HepG2 (cell line): Measurements from ENCODE around the gene PPOX. TPM values are rescaled to one million over a fixed set of nuclear protein-coding genes. Genes with fewer than 3 reads are reported as not detected.

Experiments
- ARID4A ChIP-seq: sonication (generic); formaldehyde crosslinking; IDR thresholded peaks from 2 replicates; pipeline ENCODE4 v1.5.0; 2020; ENCODE audit warnings: mild to moderate bottlenecking, missing genetic modification reagents, borderline replicate concordance
- ARID5B ChIP-seq: IDR thresholded peaks from 2 replicates; pipeline ENCODE4 v1.4.0; 2020; ENCODE audit warnings: mild to moderate bottlenecking, missing genetic modification reagents
- CREM ChIP-seq, 2 experiments: sonication (generic) in 1 of 2; formaldehyde crosslinking in 1 of 2; IDR thresholded peaks; 2 replicates each; pipeline versions ENCODE4 v1.4.0 to v1.6.1; 2016 to 2020; ENCODE audit warnings: antibody characterized with exemption in 1 of 2, mild to moderate bottlenecking in 1 of 2, missing genetic modification reagents in 1 of 2
- ERF ChIP-seq: IDR thresholded peaks from 2 replicates; pipeline ENCODE4 v1.6.1; 2018; ENCODE audit warnings: missing biosample characterization, missing genetic modification reagents
- FOXA1 ChIP-seq, 2 experiments: fragments of 450-650 bp in 1 of 2; sonication (generic) in 1 of 2; formaldehyde crosslinking in 1 of 2; IDR thresholded peaks; 2 replicates each; pipeline versions ENCODE4 v1.4.0 to v1.6.1; 2016 to 2020; ENCODE audit warnings: missing genetic modification reagents in 1 of 2
- GABPB1 ChIP-seq: IDR thresholded peaks from 2 replicates; pipeline ENCODE4 v1.6.1; 2016; ENCODE audit warnings: mild to moderate bottlenecking, missing genetic modification reagents, moderate library complexity, missing compliant biosample characterization
- REL ChIP-seq: sonication (generic); formaldehyde crosslinking; conservative IDR thresholded peaks from 2 replicates; pipeline ENCODE4 v1.8.0; 2022; ENCODE audit warnings: mild to moderate bottlenecking, missing genetic modification reagents, moderate library complexity
- SAP130 ChIP-seq: IDR thresholded peaks from 2 replicates; pipeline ENCODE4 v1.6.1; 2016; ENCODE audit warnings: low read depth
- TCF12 ChIP-seq, 2 experiments: fragments of 450-650 bp in 1 of 2; sonication (generic) in 1 of 2; formaldehyde crosslinking in 1 of 2; IDR thresholded peaks; 2 replicates each; pipeline versions ENCODE4 v1.6.1 to v1.8.0; 2017 to 2022; ENCODE audit warnings: antibody characterized with exemption in 1 of 2, mild to moderate bottlenecking in 1 of 2, missing genetic modification reagents in 1 of 2, moderate library complexity in 1 of 2
- ZNF556 ChIP-seq: sonication (generic); formaldehyde crosslinking; IDR thresholded peaks from 2 replicates; pipeline ENCODE4 v1.4.0; 2020; ENCODE audit warnings: mild to moderate bottlenecking, missing genetic modification reagents, borderline replicate concordance
- ZNF607 ChIP-seq: sonication (generic); formaldehyde crosslinking; IDR thresholded peaks from 2 replicates; pipeline ENCODE4 v1.5.1; 2020; ENCODE audit warnings: missing genetic modification reagents, mild to moderate bottlenecking, borderline replicate concordance
- ZNF687 ChIP-seq: sonication (generic); formaldehyde crosslinking; IDR thresholded peaks from 2 replicates; pipeline ENCODE4 v1.5.1; 2020; ENCODE audit warnings: mild to moderate bottlenecking, missing genetic modification reagents, moderate library complexity
- ZNF782 ChIP-seq: sonication (generic); formaldehyde crosslinking; IDR thresholded peaks from 2 replicates; pipeline ENCODE4 v1.4.0; 2020; ENCODE audit warnings: missing genetic modification reagents, mild to moderate bottlenecking, borderline replicate concordance
- polyA plus RNA-seq, 8 experiments: library from polyadenylated mRNA; depleted of rRNA in 3 of 8; stranded (reverse) in 7 of 8; unstranded in 1 of 8; fragments of >200 nt; fragmentation: Illumina TruSeq in 4 of 8; extraction: Trizol in 4 of 8; gene quantifications; 2 replicates each; pipeline versions ENCODE4 v1.2.1 to v1.2.3, GENCODE V29; 2011 to 2016; ENCODE audit warnings: low read depth in 4 of 8, missing spikeins in 1 of 8, mixed read lengths in 1 of 8; ENCODE audit not compliant: insufficient read depth in 1 of 8
- total RNA-seq, 5 experiments: library from RNA; depleted of rRNA; stranded (reverse); fragments of >200 nt; fragmentation: Illumina TruSeq; extraction: Trizol; gene quantifications; 2 replicates each; pipeline ENCODE4 v1.2.3, GENCODE V29; 2016; ENCODE audit warnings: low read depth in 1 of 5

PPOX gene
- total and polyA plus RNA-seq, 2 of the 13 experiments (the other 11 are each of a cell fraction or from before 2014, with no cell fraction given) = 15.5 to 27.7 TPM

GRCh38 chr1:161198194-161198896 is 32.1 kb downstream of the PPOX start (continued):
- TF ChIP-seq TCF12 (IDR thresholded peaks at IDR 0.05) (no peak), TCF12 (CRISPR knock-in tag; IDR thresholded peaks at IDR 0.05) (no peak), ARID4A (peak; percentile 32; the same call in 1 of the 2 replicates), CREM (IDR thresholded peaks at IDR 0.05) (no peak), CREM (CRISPR knock-in tag; IDR thresholded peaks at IDR 0.05) (no peak), SAP130 (CRISPR knock-in tag) (peak; percentile 25; the same call in 1 of the 2 replicates), GABPB1 (CRISPR knock-in tag) (peak; percentile 38; the same call in 1 of the 2 replicates), ZNF687 (CRISPR knock-in tag) (peak; percentile 80), REL (no peak), ZNF782 (no peak), ZNF556 (CRISPR knock-in tag) (no peak; the same call in 1 of the 2 replicates), ERF (CRISPR knock-in tag) (no peak), FOXA1 (IDR thresholded peaks at IDR 0.05) (no peak), FOXA1 (CRISPR knock-in tag; IDR thresholded peaks at IDR 0.05) (no peak), ARID5B (CRISPR knock-in tag) (no peak), ZNF607 (CRISPR knock-in tag) (peak; percentile 50; the same call in 1 of the 2 replicates)
